HepG2 (cell line): ENCODE measurements around the gene IGHMBP2. TPM values are rescaled to one million over a fixed set of nuclear protein-coding genes. Genes with fewer than 3 reads are reported as not detected.

Experiments
- AKAP8 ChIP-seq: sonication (generic); formaldehyde crosslinking; IDR thresholded peaks from 2 replicates; pipeline ENCODE4 v1.5.1; 2020; ENCODE audit warnings: mild to moderate bottlenecking, missing genetic modification reagents
- FOXM1 ChIP-seq: sonication (generic); formaldehyde crosslinking; IDR thresholded peaks from 2 replicates; pipeline ENCODE4 v1.5.0; 2020; ENCODE audit warnings: missing genetic modification reagents
- HOMEZ ChIP-seq: IDR thresholded peaks from 2 replicates; pipeline ENCODE4 v1.6.1; 2016; ENCODE audit warnings: low read depth
- ZBTB33 ChIP-seq: sonication (generic); formaldehyde crosslinking; IDR thresholded peaks from 2 replicates; pipeline ENCODE4 v1.4.0; 2020; ENCODE audit warnings: missing genetic modification reagents
- ZNF510 ChIP-seq: sonication (generic); formaldehyde crosslinking; IDR thresholded peaks from 2 replicates; pipeline ENCODE4 v1.4.0; 2020; ENCODE audit warnings: low read depth, mild to moderate bottlenecking, missing genetic modification reagents
- ZNF557 ChIP-seq: sonication (generic); formaldehyde crosslinking; IDR thresholded peaks from 2 replicates; pipeline ENCODE4 v1.4.0; 2020; ENCODE audit warnings: missing genetic modification reagents
- ZNF674 ChIP-seq: sonication (generic); formaldehyde crosslinking; IDR thresholded peaks from 2 replicates; pipeline ENCODE4 v1.5.0; 2020; ENCODE audit warnings: low read depth, mild to moderate bottlenecking, missing genetic modification reagents
- polyA plus RNA-seq, 8 experiments: library from polyadenylated mRNA; depleted of rRNA in 3 of 8; stranded (reverse) in 7 of 8; unstranded in 1 of 8; fragments of >200 nt; fragmentation: Illumina TruSeq in 4 of 8; extraction: Trizol in 4 of 8; gene quantifications; 2 replicates each; pipeline versions ENCODE4 v1.2.1 to v1.2.3, GENCODE V29; 2011 to 2016; ENCODE audit warnings: low read depth in 4 of 8, missing spikeins in 1 of 8, mixed read lengths in 1 of 8; ENCODE audit not compliant: insufficient read depth in 1 of 8
- total RNA-seq, 5 experiments: library from RNA; depleted of rRNA; stranded (reverse); fragments of >200 nt; fragmentation: Illumina TruSeq; extraction: Trizol; gene quantifications; 2 replicates each; pipeline ENCODE4 v1.2.3, GENCODE V29; 2016; ENCODE audit warnings: low read depth in 1 of 5
- TF ChIP-seq, protein P1 (sequence below): sonication (generic); formaldehyde crosslinking; IDR thresholded peaks from 2 replicates; pipeline ENCODE4 v1.5.0; 2020; ENCODE audit warnings: missing genetic modification reagents

Gene IGHMBP2
- total and polyA plus RNA-seq, 2 of the 13 experiments (the other 11 are each of a cell fraction or from before 2014, with no cell fraction given) = 8.9 to 9.9 TPM

GRCh38 chr11:68976563-68976962 is 72.9 kb downstream of the IGHMBP2 start (continued):
- TF ChIP-seq, protein P1, sequence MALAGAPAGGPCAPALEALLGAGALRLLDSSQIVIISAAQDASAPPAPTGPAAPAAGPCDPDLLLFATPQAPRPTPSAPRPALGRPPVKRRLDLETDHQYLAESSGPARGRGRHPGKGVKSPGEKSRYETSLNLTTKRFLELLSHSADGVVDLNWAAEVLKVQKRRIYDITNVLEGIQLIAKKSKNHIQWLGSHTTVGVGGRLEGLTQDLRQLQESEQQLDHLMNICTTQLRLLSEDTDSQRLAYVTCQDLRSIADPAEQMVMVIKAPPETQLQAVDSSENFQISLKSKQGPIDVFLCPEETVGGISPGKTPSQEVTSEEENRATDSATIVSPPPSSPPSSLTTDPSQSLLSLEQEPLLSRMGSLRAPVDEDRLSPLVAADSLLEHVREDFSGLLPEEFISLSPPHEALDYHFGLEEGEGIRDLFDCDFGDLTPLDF (CRISPR knock-in tag) = no peak
- TF ChIP-seq AKAP8 (CRISPR knock-in tag) = no peak
- no peak for TF ChIP-seq ZNF510
- TF ChIP-seq FOXM1 (CRISPR knock-in tag) = no peak
- TF ChIP-seq ZNF674 (CRISPR knock-in tag) = no peak
- TF ChIP-seq ZBTB33 (CRISPR knock-in tag) = no peak
- TF ChIP-seq ZNF557 (CRISPR knock-in tag) = no peak
- no peak for TF ChIP-seq HOMEZ (CRISPR knock-in tag)
